Tibial nerve (tissue), 4 donors: ENCODE results near the gene CCDC148. TPM values are rescaled to one million over a fixed set of nuclear protein-coding genes. Genes with fewer than 3 reads are reported as not detected.

ENCODE experiments used
- DNase-seq, 2 donors: peaks; one replicate each; pipeline ENCODE4 v3.0.0-alpha.2; 2019; ENCODE audit warnings: low spot score in 2 of 2
- H3K27ac ChIP-seq, 4 donors: fragments of 200-600 bp; sonication (generic) in 3 of 4; one replicate each; pipeline ENCODE4 v1.5.1; 2017 to 2019; ENCODE audit warnings: mild to moderate bottlenecking in 1 of 4
- H3K27me3 ChIP-seq, 2 donors: fragments of 200-600 bp; sonication (generic) in 1 of 2; one replicate each; pipeline versions ENCODE4 v1.5.1 to v1.6.0; 2017 to 2019
- H3K36me3 ChIP-seq, 3 donors: fragments of 200-600 bp; sonication (generic); one replicate each; pipeline ENCODE4 v1.5.1; 2018 to 2019
- H3K4me1 ChIP-seq, 4 donors: fragments of 200-600 bp; sonication (generic) in 3 of 4; one replicate each; pipeline ENCODE4 v1.5.1; 2017 to 2019
- H3K4me3 ChIP-seq, 4 donors: fragments of 200-600 bp; sonication (generic) in 3 of 4; one replicate each; pipeline ENCODE4 v1.5.1; 2017 to 2019; ENCODE audit warnings: mild to moderate bottlenecking in 1 of 4, moderate library complexity in 1 of 4
- H3K9me3 ChIP-seq, 4 donors: fragments of 200-600 bp; sonication (generic) in 3 of 4; one replicate each; pipeline ENCODE4 v1.5.1; 2017 to 2019
- EP300 ChIP-seq, 2 donors: sonication (generic); formaldehyde crosslinking; IDR thresholded peaks; one replicate each; pipeline ENCODE4 v1.6.1; 2017; ENCODE audit warnings: antibody characterized with exemption in 2 of 2, mild to moderate bottlenecking in 1 of 2
- POLR2A ChIP-seq, 2 donors: fragments of 450-650 bp; IDR thresholded peaks; one replicate each; pipeline ENCODE4 v1.6.1; 2017; ENCODE audit warnings: antibody characterized with exemption in 2 of 2, mild to moderate bottlenecking in 2 of 2, moderate library complexity in 2 of 2
- WGBS, 2 donors: methylation state at CpG; one replicate each; pipeline ENCODE4 v1.1.5; 2018; 5-methylcytosine and 5-hydroxymethylcytosine counted together
- total RNA-seq, 4 donors: library from RNA; depleted of rRNA; stranded (reverse); fragments of >200 nt; gene quantifications; one replicate each; pipeline ENCODE4 v1.1.0, GENCODE V29; 2016
- TF ChIP-seq, protein P1 (sequence below), 5 experiments: fragments of 200-600 bp in 3 of 5; fragments of 450-650 bp in 2 of 5; sonication (generic) in 3 of 5; IDR thresholded peaks; one replicate each; pipeline ENCODE4 v1.5.1; 2016 to 2019; ENCODE audit warnings: antibody characterized with exemption in 5 of 5, mild to moderate bottlenecking in 3 of 5, moderate library complexity in 2 of 5

CCDC148 gene
- total RNA-seq, result 1 to 10 TPM in 3 of 4 donors, under 1 TPM in 1; 0.30 to 2.5 (median 1.9) TPM

DNA sequence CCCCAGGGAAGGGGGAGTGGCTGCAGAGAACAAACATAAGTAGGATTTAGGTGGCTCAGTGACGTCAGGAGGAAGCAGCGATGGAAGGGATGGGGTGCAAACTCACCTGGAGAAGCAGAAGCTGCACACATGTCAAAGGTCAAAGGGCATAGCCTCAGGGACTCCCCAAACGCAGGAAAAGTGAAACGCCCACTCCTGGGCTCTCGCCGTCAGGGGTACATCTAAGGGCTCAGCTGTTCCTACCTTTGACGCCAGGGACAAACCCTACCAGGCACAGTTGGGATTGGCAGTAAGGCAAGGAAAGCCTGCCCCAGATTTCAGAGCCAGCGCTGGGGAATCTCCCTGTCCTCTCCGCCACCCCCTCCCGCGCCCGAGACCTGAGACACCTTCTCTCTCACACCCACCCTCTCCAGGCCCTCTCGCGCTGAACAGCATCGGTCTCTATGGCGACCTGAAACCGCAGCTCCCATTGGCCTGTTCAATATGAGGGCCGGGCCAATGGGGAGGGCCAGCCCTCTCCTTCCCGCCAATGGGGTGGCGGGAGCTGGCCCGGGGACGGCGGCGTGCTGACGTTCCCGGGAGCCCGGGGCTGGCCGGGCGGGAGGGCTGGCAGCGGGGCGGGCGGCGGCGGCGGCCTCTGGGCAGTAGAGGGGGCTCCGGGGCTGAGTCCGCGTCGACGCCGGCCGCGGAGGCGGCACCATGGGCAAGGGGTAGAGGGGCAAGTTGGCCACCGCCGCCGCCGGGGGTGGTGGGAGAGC is at the start of gene CCDC148, which contains the start of gene PKP4:
TSS of gene CCDC148 (minus strand) at position 445 of the 758 bp plus-strand sequence. CDS start at position 131, 314 bp downstream.
TSS of gene PKP4 (plus strand) at position 644 of the 758 bp plus-strand sequence. CDS start 76,233 bp downstream, outside the sequence.
- Histone ChIP-seq H3K27ac (peak within 1 kb of the TSS; percentile 89 to 94 (median 94)), H3K9me3 (no peaks in the 10 kb centered on the region), H3K4me1 (peaks cover 0 to 36% (median 7%) of the 10 kb centered on the region in 4 donors), H3K36me3 (no peaks in the 10 kb centered on the region), H3K4me3 (peak within 1 kb of the TSS; percentile 87 to 100 (median 94)), H3K27me3 (no peaks in the 10 kb centered on the region)
- 1% methylated on average over 17 to 23 of the region's 48 CpGs for WGBS, 2 donors
- peak; percentile 74 to 76 for DNase-seq
- TF ChIP-seq POLR2A (IDR thresholded peaks at IDR 0.05) (peak; percentile 43 to 72), EP300 (IDR thresholded peaks at IDR 0.05) (no peak)
- TF ChIP-seq, protein P1, sequence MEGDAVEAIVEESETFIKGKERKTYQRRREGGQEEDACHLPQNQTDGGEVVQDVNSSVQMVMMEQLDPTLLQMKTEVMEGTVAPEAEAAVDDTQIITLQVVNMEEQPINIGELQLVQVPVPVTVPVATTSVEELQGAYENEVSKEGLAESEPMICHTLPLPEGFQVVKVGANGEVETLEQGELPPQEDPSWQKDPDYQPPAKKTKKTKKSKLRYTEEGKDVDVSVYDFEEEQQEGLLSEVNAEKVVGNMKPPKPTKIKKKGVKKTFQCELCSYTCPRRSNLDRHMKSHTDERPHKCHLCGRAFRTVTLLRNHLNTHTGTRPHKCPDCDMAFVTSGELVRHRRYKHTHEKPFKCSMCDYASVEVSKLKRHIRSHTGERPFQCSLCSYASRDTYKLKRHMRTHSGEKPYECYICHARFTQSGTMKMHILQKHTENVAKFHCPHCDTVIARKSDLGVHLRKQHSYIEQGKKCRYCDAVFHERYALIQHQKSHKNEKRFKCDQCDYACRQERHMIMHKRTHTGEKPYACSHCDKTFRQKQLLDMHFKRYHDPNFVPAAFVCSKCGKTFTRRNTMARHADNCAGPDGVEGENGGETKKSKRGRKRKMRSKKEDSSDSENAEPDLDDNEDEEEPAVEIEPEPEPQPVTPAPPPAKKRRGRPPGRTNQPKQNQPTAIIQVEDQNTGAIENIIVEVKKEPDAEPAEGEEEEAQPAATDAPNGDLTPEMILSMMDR (IDR thresholded peaks at IDR 0.05), result peak in 4 of 5 experiments; percentile 20 to 58 (median 40)

GRCh38 chr2:158505448-158505934 is 48.9 kb upstream of the CCDC148 start:
- 89 to 93% methylated on average over 4 of the region's 4 CpGs for WGBS, 2 donors
- H3K4me1 ChIP-seq, result peaks cover 0 to 53% (median 2%) of the 10 kb centered on the region in 4 donors
- DNase-seq, result no peak
- H3K27ac ChIP-seq, result no peak overlapping the region
- no peaks in the 10 kb centered on the region for H3K27me3 ChIP-seq
- TF ChIP-seq, protein P1 (IDR thresholded peaks at IDR 0.05), result no peak
- TF ChIP-seq EP300 (IDR thresholded peaks at IDR 0.05) (no peak), POLR2A (IDR thresholded peaks at IDR 0.05) (no peak)
- no peaks in the 10 kb centered on the region for H3K36me3 ChIP-seq
- no peak overlapping the region for H3K4me3 ChIP-seq
- no peaks in the 10 kb centered on the region for H3K9me3 ChIP-seq

- no peaks in the 10 kb centered on the region for H3K27me3 ChIP-seq
- no peak overlapping the region for H3K4me3 ChIP-seq
- no peaks in the 10 kb centered on the region for H3K36me3 ChIP-seq
- H3K9me3 ChIP-seq, result no peaks in the 10 kb centered on the region
- H3K4me1 ChIP-seq, result peaks cover 0 to 49% (median 0%) of the 10 kb centered on the region in 4 donors
- DNase-seq, result no peak
- 55 to 71% methylated on average over 3 of the region's 3 CpGs for WGBS, 2 donors
- H3K27ac ChIP-seq, result no peak overlapping the region
- TF ChIP-seq POLR2A (IDR thresholded peaks at IDR 0.05) (no peak), EP300 (IDR thresholded peaks at IDR 0.05) (no peak)
- TF ChIP-seq, protein P1 (IDR thresholded peaks at IDR 0.05), result no peak
These were observed 47.5 kb upstream of the CCDC148 start for GRCh38 chr2:158504088-158504487.

DNA sequence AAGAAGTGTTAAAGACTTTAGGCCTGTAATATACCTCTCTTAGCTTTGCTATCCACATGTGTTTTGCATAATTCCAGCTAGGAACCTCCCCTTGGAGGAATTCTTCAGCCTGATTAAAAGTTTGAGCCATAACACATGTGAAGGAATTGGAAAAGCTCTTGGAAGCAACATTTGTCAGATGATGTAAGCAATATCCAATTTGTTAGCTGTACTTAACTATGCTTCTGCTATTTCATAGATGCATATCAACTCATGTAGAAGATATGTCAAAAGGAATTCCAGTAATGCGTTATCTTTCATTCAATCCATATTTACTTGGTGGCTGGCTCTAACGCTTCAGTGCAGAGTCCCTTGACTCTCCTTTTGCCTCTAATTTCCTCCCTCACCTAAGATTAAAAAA is 46.4 kb upstream of the CCDC148 start:
- TF ChIP-seq POLR2A (IDR thresholded peaks at IDR 0.05), result no peak
- TF ChIP-seq, protein P1 (IDR thresholded peaks at IDR 0.05), result no peak
- no peak for TF ChIP-seq EP300 (IDR thresholded peaks at IDR 0.05)
- no peak for DNase-seq
- 46 to 56% methylated on average over 2 of the region's 2 CpGs for whole genome bisulfite sequencing, 2 donors
- Histone ChIP-seq H3K36me3 (no peaks in the 10 kb centered on the region), H3K4me1 (peaks cover 0 to 52% (median 0%) of the 10 kb centered on the region in 4 donors), H3K27ac (no peak overlapping the region), H3K27me3 (no peaks in the 10 kb centered on the region), H3K4me3 (no peak overlapping the region), H3K9me3 (no peaks in the 10 kb centered on the region)

- Histone ChIP-seq H3K27me3 (no peaks in the 10 kb centered on the region), H3K4me3 (no peak overlapping the region), H3K9me3 (no peaks in the 10 kb centered on the region), H3K27ac (no peak overlapping the region), H3K36me3 (no peaks in the 10 kb centered on the region), H3K4me1 (peaks cover 0 to 51% (median 0%) of the 10 kb centered on the region in 4 donors)
- 41 to 61% methylated on average over 1 of the region's 1 CpG for WGBS, 2 donors
- DNase-seq, result no peak
- TF ChIP-seq EP300 (IDR thresholded peaks at IDR 0.05) (no peak), POLR2A (IDR thresholded peaks at IDR 0.05) (no peak)
- TF ChIP-seq, protein P1 (IDR thresholded peaks at IDR 0.05), result no peak
These were observed 44.7 kb upstream of the CCDC148 start for GRCh38 chr2:158501301-158501700.
